Sigmoid colon (tissue), 3 donors: Measurements from ENCODE around the gene UTS2B.

Source experiments
- POLR2A ChIP-seq, 2 donors: fragments of 450-650 bp; IDR thresholded peaks; one replicate each; pipeline ENCODE4 v1.6.1; 2016; ENCODE audit warnings: antibody characterized with exemption in 2 of 2, mild to moderate bottlenecking in 2 of 2, moderate library complexity in 2 of 2
- TF ChIP-seq, protein P1 (sequence below), 4 experiments: fragments of 450-650 bp in 3 of 4; fragments of 200-600 bp in 1 of 4; IDR thresholded peaks; one replicate each; pipeline ENCODE4 v1.5.1; 2016 to 2019; ENCODE audit warnings: antibody characterized with exemption in 4 of 4, mild to moderate bottlenecking in 3 of 4, moderate library complexity in 2 of 4

GRCh38 chr3:191238321-191238817, 92.0 kb downstream of the UTS2B start:
- TF ChIP-seq, protein P1, sequence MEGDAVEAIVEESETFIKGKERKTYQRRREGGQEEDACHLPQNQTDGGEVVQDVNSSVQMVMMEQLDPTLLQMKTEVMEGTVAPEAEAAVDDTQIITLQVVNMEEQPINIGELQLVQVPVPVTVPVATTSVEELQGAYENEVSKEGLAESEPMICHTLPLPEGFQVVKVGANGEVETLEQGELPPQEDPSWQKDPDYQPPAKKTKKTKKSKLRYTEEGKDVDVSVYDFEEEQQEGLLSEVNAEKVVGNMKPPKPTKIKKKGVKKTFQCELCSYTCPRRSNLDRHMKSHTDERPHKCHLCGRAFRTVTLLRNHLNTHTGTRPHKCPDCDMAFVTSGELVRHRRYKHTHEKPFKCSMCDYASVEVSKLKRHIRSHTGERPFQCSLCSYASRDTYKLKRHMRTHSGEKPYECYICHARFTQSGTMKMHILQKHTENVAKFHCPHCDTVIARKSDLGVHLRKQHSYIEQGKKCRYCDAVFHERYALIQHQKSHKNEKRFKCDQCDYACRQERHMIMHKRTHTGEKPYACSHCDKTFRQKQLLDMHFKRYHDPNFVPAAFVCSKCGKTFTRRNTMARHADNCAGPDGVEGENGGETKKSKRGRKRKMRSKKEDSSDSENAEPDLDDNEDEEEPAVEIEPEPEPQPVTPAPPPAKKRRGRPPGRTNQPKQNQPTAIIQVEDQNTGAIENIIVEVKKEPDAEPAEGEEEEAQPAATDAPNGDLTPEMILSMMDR (IDR thresholded peaks at IDR 0.05): no peak
- no peak for TF ChIP-seq POLR2A (IDR thresholded peaks at IDR 0.05)
